Measurements from ENCODE around the gene CDS1. TPM values are rescaled to one million over a fixed set of nuclear protein-coding genes. Genes with fewer than 3 reads are reported as not detected.

CDS1 gene
- total and polyA plus RNA-seq, 2 experiments from 2014 or later: 11.0 to 21.3 TPM

DNA sequence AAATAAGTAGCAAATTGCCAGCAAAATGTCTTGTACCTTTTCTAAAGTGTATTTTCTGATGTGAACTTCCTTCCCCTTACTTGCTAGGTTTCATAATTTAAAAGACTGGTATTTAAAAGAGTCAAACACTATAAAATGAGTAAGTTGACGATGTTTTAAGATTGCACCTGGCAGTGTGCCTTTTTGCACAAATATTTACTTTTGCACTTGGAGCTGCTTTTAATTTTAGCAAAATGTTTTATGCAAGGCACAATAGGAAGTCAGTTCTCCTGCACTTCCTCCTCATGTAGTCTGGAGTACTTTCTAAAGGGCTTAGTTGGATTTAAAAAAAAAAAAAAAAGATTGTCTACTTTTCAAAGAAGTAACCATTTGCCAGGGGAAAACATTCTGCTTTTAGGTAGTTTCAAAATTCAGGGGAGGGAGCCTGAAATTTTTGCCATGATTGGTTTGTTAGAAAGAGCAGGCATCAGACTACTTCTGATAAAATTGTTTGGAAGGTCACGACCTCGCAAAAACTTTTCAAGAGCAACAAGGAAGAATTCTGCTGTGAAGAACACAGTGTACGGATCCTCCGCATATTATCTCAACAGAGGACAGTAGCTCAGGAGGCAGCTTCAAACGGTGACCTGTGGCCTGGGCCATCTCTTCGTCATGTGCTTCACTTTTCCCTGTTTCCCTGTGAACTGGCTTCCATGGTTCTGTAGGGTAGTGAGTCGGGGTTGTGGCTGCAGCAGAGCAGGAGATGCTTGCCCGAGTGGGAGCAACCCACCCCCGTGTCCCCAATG lies 66.1 kb downstream of the CDS1 start:
- Histone ChIP-seq H3K27me3 (no peaks in the 10 kb centered on the region), H3K27ac (no peak overlapping the region), H2AFZ (no peak overlapping the region), H3K9me3 (ENCODE audit: low read depth) (no peaks in the 10 kb centered on the region), H3K4me1 (ENCODE audit: insufficient read depth) (peaks cover 10% of the 10 kb centered on the region), H3K9me2 (replicated peaks; ENCODE audit: insufficient read depth) (no peaks in the 10 kb centered on the region), H4K20me1 (ENCODE audit: insufficient read depth, poor library complexity, severe bottlenecking) (no peaks in the 10 kb centered on the region), H3K79me2 (no peaks in the 10 kb centered on the region), H3K36me3 (replicated peaks; ENCODE audit: insufficient read depth, low read depth) (no peaks in the 10 kb centered on the region), H3K4me3 (no peak overlapping the region), H3K4me2 (peak overlapping the region; percentile 20)
- DNase-seq (ENCODE audit: low spot score): no peak
- WGBS (ENCODE audit: low lambda C conversion rate, missing lambda C conversion rate): 67% methylated on average over 10 of the region's 10 CpGs
- TF ChIP-seq EZH2 (IDR thresholded peaks at IDR 0.05; ENCODE audit: borderline replicate concordance): no peak
- no peak for TF ChIP-seq EZH2phosphoT487 (IDR thresholded peaks at IDR 0.05; ENCODE audit: low read depth, severe bottlenecking, unreplicated experiment)
- TF ChIP-seq, protein P1, sequence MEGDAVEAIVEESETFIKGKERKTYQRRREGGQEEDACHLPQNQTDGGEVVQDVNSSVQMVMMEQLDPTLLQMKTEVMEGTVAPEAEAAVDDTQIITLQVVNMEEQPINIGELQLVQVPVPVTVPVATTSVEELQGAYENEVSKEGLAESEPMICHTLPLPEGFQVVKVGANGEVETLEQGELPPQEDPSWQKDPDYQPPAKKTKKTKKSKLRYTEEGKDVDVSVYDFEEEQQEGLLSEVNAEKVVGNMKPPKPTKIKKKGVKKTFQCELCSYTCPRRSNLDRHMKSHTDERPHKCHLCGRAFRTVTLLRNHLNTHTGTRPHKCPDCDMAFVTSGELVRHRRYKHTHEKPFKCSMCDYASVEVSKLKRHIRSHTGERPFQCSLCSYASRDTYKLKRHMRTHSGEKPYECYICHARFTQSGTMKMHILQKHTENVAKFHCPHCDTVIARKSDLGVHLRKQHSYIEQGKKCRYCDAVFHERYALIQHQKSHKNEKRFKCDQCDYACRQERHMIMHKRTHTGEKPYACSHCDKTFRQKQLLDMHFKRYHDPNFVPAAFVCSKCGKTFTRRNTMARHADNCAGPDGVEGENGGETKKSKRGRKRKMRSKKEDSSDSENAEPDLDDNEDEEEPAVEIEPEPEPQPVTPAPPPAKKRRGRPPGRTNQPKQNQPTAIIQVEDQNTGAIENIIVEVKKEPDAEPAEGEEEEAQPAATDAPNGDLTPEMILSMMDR (IDR thresholded peaks at IDR 0.05; ENCODE audit: poor library complexity): no peak

DNA sequence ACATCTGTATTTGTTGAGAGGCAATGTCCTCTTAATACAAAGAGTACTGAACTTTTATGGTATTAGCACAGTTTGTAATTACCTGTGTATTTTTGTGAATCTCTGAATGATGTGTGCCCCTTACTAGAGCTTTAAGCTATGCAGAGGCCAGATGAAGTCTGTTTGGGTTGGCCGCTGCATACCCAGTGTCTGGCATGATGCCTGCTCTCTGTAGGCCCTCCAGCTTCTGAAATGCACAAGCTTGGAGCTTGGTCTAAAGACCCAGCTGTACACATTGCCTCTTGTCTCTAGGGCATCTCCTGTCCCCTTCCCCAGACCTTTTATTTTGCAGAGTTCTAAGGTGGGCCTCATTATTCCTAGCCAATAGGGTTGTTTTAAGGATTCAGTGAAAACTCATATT lies 68.6 kb downstream of the CDS1 start:
- 100% methylated on average over 1 of the region's 1 CpG for WGBS (ENCODE audit: low lambda C conversion rate, missing lambda C conversion rate)
- no peak overlapping the region for H3K4me3 ChIP-seq
- H4K20me1 ChIP-seq (ENCODE audit: insufficient read depth, poor library complexity, severe bottlenecking): no peaks in the 10 kb centered on the region
- no peaks in the 10 kb centered on the region for H3K36me3 ChIP-seq (replicated peaks; ENCODE audit: insufficient read depth, low read depth)
- H3K27me3 ChIP-seq: no peaks in the 10 kb centered on the region
- H3K79me2 ChIP-seq: no peaks in the 10 kb centered on the region
- H3K9me2 ChIP-seq (replicated peaks; ENCODE audit: insufficient read depth): no peaks in the 10 kb centered on the region
- no peaks in the 10 kb centered on the region for H3K9me3 ChIP-seq (ENCODE audit: low read depth)
- peaks cover 10% of the 10 kb centered on the region for H3K4me1 ChIP-seq (ENCODE audit: insufficient read depth)
- no peak overlapping the region for H2AFZ ChIP-seq
- H3K27ac ChIP-seq: no peak overlapping the region
- no peak for DNase-seq (ENCODE audit: low spot score)
- H3K4me2 ChIP-seq: no peak overlapping the region
- no peak for TF ChIP-seq EZH2 (IDR thresholded peaks at IDR 0.05; ENCODE audit: borderline replicate concordance)
- TF ChIP-seq, protein P1 (IDR thresholded peaks at IDR 0.05; ENCODE audit: poor library complexity): no peak
- no peak for TF ChIP-seq EZH2phosphoT487 (IDR thresholded peaks at IDR 0.05; ENCODE audit: low read depth, severe bottlenecking, unreplicated experiment)

DNA sequence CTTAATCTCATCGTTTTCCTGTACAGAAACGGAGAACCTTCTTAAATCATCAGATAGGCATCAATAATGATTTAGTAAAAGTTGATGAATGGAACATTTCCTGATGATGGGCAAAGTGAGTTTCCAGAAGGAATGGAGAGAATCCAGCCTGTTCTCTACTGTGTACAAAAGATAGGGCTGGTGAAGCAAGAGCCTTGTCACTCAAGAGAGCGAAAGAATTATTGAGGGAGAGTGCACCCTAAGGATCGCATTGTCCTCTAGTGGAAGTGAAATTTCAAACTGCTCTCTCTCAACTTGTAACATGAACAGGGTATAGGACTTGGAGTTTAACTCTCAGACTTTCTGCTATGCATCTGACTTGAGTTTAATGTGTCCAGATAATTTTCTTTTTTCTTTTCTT lies 69.6 kb downstream of the CDS1 start:
- TF ChIP-seq, protein P1 (IDR thresholded peaks at IDR 0.05; ENCODE audit: poor library complexity): no peak
- TF ChIP-seq EZH2 (IDR thresholded peaks at IDR 0.05; ENCODE audit: borderline replicate concordance) (no peak), EZH2phosphoT487 (IDR thresholded peaks at IDR 0.05; ENCODE audit: low read depth, severe bottlenecking, unreplicated experiment) (no peak)
- 88% methylated on average over 4 of the region's 4 CpGs for WGBS (ENCODE audit: low lambda C conversion rate, missing lambda C conversion rate)
- no peaks in the 10 kb centered on the region for H3K9me2 ChIP-seq (replicated peaks; ENCODE audit: insufficient read depth)

More for the DNA sequence above, 69.6 kb downstream of the CDS1 start:
- no peaks in the 10 kb centered on the region for H3K27me3 ChIP-seq
- H4K20me1 ChIP-seq (ENCODE audit: insufficient read depth, poor library complexity, severe bottlenecking): no peaks in the 10 kb centered on the region
- H3K27ac ChIP-seq: no peak overlapping the region
- no peak overlapping the region for H3K4me2 ChIP-seq
- H3K9me3 ChIP-seq (ENCODE audit: low read depth): no peaks in the 10 kb centered on the region
- no peaks in the 10 kb centered on the region for H3K79me2 ChIP-seq
- peaks cover 10% of the 10 kb centered on the region for H3K4me1 ChIP-seq (ENCODE audit: insufficient read depth)
- H3K4me3 ChIP-seq: no peak overlapping the region
- no peak for DNase-seq (ENCODE audit: low spot score)
- no peak overlapping the region for H2AFZ ChIP-seq
- no peaks in the 10 kb centered on the region for H3K36me3 ChIP-seq (replicated peaks; ENCODE audit: insufficient read depth, low read depth)
